Measurements from ENCODE around the gene HASPIN.

Gene HASPIN

DNA sequence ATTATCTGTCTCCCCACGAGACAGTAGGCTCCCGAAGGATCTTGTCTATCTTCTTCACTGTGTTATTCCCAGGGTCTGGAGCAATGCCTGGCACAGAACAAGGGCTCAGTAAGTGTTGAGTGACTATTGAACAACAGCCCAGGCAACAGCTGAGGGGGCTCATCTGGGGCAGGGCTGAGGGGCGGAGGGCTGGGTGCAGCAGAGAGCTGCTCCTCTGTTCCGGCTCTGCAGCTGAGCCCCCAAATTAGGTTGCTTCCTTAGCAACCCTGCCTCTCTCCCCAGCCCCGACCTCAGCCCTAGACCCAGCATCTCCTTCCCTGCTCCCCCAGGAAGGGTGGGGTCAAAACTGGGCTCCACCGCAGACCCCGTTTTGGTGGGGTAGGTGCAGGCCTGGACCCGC is 45.1 kb downstream of the HASPIN start:
- no peak for DNase-seq

DNA sequence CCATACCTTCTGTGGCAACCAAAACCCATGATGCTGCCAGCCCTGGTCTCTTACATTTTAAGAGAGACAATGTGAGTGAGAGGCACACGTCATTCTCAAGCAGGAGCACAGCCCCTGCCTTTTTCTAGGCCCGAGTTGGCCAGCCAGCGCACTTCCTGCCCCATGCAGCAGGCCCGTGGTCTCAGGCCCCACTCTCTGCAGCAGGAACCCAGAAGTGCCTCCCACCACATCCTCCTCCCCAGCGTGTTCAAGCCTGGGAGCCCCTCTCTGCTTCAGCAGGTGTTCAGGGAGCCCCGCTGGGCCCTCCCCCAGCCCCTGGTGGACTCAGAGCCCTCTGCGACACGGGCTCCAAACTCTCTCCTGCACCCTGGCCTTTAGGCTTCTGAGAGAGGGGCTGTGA is 46.8 kb downstream of the HASPIN start:
- DNase-seq, result no peak

DNA sequence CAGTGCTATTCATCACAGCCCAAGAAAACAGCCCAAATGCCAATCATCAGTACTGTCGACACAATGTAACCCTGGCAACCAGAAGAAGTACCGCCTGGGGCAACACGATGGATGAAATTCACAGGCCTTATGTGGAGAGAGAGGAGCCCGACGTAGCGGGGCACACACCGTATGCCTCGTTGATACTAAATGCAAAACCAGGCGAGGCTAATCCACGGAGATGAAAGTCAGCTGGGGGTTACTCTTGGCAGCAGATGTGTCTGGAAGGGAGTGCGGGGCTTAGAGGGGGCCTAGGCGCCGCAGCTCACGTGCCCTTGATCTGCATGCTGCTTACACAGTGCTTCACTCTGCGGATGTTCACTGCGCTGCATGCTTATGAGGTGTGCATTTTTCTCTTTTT is 47.4 kb downstream of the HASPIN start:
- DNase-seq, result no peak

DNA sequence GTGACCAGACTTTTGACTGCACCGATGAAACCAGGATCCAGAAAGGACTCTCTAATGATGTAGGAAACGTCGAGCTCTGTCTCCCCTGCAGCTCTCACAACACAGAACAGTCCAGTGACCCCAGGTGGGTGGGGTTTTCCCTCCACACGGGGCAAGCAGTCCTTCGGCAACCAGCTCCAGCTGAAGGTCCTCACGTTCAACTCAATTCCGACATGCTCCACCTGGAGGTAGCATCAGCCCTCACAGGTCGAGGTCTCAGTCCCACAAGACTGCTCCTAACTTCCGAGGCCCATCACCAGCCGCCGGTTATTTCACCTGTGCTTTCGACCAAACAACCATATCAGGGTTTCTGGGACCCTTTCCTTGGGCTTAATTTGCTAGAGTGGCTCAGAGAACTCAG is 49.1 kb downstream of the HASPIN start:
- no peak for DNase-seq

DNA sequence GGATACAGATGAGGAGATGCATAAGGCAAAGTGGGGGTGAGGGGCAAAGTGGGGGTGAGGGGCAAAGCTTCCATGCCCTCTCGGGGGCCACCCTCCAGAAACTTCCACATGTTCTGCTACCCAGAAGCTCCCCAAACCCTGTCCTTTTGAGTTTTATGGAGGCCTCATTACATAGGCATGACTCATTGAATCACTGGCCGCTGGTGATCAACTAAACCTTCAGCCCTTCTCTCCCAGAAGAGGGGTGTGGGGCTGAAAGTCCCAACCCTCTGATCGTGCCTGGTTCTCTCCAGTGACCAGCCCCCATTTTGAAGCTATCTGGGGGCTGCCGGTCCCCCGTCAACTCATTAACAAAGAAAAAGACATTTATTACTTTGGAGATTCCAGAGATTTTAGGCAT is 49.8 kb downstream of the HASPIN start:
- no peak for DNase-seq

DNA sequence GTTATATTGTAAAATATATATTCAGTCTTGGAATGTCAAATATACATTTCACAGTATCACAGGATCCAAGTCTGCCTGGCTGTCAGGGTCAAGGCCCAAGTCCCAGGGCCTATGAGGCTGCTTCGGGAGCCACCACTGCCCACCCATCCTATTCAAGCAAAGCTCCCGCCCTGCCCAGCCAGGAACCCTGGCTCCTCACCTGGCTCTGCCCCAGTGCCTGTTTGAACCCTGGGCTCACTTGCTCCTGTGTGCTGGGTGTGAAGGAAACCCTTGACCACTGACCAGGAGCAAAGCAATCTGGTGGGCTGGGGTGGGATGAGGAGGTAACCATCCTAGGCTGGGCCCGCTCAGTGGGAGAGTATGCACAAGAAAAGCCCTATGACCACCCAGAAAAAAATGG is 50.3 kb downstream of the HASPIN start:
- DNase-seq, result no peak
